Endothelial cell of umbilical vein (primary cell): ENCODE data around the gene ALDH3A2. TPM values are rescaled to one million over a fixed set of nuclear protein-coding genes. Genes with fewer than 3 reads are reported as not detected.

Experiments used
- BruUV-seq: library from RNA; stranded (reverse); fragments of 400-500 nt; replicated peaks from 2 replicates; lab custom pipeline; 2021; lab: Mats Ljungman, UMichigan
- CTCF ChIA-PET: fragments of 300-600, 350-600 bp; sonication (Branson Sonifier 250); formaldehyde crosslinking; loops from one replicate; lab custom pipeline; 2021; ENCODE audit warnings: antibody characterized with exemption, inconsistent platforms; lab: Charles Lee
- POLR2A ChIA-PET: fragments of 300-600, 350-600 bp; sonication (Branson Sonifier 250); formaldehyde crosslinking; loops from one replicate; lab custom pipeline; 2021; ENCODE audit warnings: antibody characterized with exemption, inconsistent platforms; lab: Charles Lee
- DNase-seq: peaks from one replicate; pipeline ENCODE4 v3.0.0-alpha.2; 2011; ENCODE audit warnings: low read depth, low spot score
- FAIRE-seq: peaks from 2 replicates; lab custom pipeline; 2011; peaks lifted over from hg19 to GRCh38; lab: Jason Lieb, UNC
- H2AFZ ChIP-seq: 2 replicates; pipeline ENCODE4 v1.6.0; 2012; ENCODE audit warnings: low read depth, low read length, control low read depth, inconsistent platforms
- H3K27ac ChIP-seq: 2 replicates; pipeline ENCODE4 v1.5.1; 2011; ENCODE audit warnings: low read depth, mild to moderate bottlenecking, control low read depth, low read length, moderate library complexity; ENCODE audit not compliant: insufficient read depth
- H3K27me3 ChIP-seq, 2 experiments: 2 replicates each; pipeline versions ENCODE4 v1.6.0 to v1.6.1; 2011; ENCODE audit warnings: low read length in 2 of 2, mixed read lengths in 1 of 2; ENCODE audit not compliant: control insufficient read depth in 2 of 2, insufficient read depth in 2 of 2
- H3K36me3 ChIP-seq, 2 experiments: 2 replicates in 1 of 2; 3 replicates in 1 of 2; pipeline ENCODE4 v1.5.1; 2011; ENCODE audit warnings: low read length in 2 of 2, mild to moderate bottlenecking in 1 of 2, moderate library complexity in 1 of 2; ENCODE audit not compliant: control insufficient read depth in 2 of 2, insufficient read depth in 2 of 2; ENCODE audit errors: extremely low read depth in 1 of 2
- H3K4me1 ChIP-seq: 3 replicates; pipeline ENCODE4 v1.5.1; 2011; ENCODE audit warnings: mild to moderate bottlenecking, low read length; ENCODE audit not compliant: control insufficient read depth, insufficient read depth; ENCODE audit errors: extremely low read depth
- H3K4me2 ChIP-seq: 2 replicates; pipeline ENCODE4 v1.6.1; 2011; ENCODE audit warnings: low read length, control low read depth, mixed read lengths; ENCODE audit not compliant: insufficient read depth
- H3K4me3 ChIP-seq, 3 experiments: fragments of 200-600 bp in 1 of 3; sonication (generic), shearing (Covaris generic) in 1 of 3; replicated peaks in 1 of 3; 2 replicates each; pipeline ENCODE4 v1.5.1; 2011 to 2016; ENCODE audit warnings: control low read depth in 3 of 3, low read length in 3 of 3, mild to moderate bottlenecking in 2 of 3, inconsistent platforms in 1 of 3, low read depth in 1 of 3, moderate library complexity in 1 of 3; ENCODE audit not compliant: insufficient read depth in 1 of 3
- H3K79me2 ChIP-seq: 2 replicates; pipeline ENCODE4 v1.6.0; 2012; ENCODE audit warnings: low read length, inconsistent platforms; ENCODE audit not compliant: control insufficient read depth, insufficient read depth
- H3K9ac ChIP-seq: replicated peaks from 2 replicates; pipeline ENCODE3; 2011; ENCODE audit warnings: low read length, control low read depth; ENCODE audit not compliant: insufficient read depth; ENCODE audit errors: extremely low read depth
- H3K9me1 ChIP-seq: replicated peaks from 3 replicates; pipeline ENCODE4 v1.6.0; 2011; ENCODE audit warnings: mild to moderate bottlenecking, low read length; ENCODE audit not compliant: control insufficient read depth, insufficient read depth; ENCODE audit errors: extremely low read depth
- H3K9me3 ChIP-seq: replicated peaks from 2 replicates; pipeline ENCODE4 v1.5.1; 2012; ENCODE audit warnings: low read length, inconsistent platforms; ENCODE audit not compliant: control insufficient read depth, insufficient read depth
- H4K20me1 ChIP-seq: replicated peaks from 2 replicates; pipeline ENCODE3; 2011; ENCODE audit warnings: mild to moderate bottlenecking, low read length; ENCODE audit not compliant: control insufficient read depth, insufficient read depth; ENCODE audit errors: extremely low read depth
- CTCF ChIP-seq, 2 donors: IDR thresholded peaks; 1 replicate in 1 of 2; 2 replicates in 1 of 2; pipeline ENCODE4 v1.5.1; 2011; ENCODE audit warnings: low read length in 2 of 2, mild to moderate bottlenecking in 2 of 2, moderate library complexity in 2 of 2, control low read depth in 1 of 2, inconsistent platforms in 1 of 2, low read depth in 1 of 2; ENCODE audit not compliant: insufficient read depth in 1 of 2; ENCODE audit errors: extremely low read depth in 1 of 2
- EZH2 ChIP-seq: IDR thresholded peaks from 2 replicates; pipeline ENCODE4 v1.6.1; 2012; ENCODE audit warnings: borderline replicate concordance, low read depth, mild to moderate bottlenecking, moderate library complexity, low read length, inconsistent platforms; ENCODE audit not compliant: severe bottlenecking
- FOS ChIP-seq: IDR thresholded peaks from 2 replicates; pipeline ENCODE4 v1.6.1; 2011; ENCODE audit warnings: mild to moderate bottlenecking, low read length, moderate library complexity, borderline replicate concordance; ENCODE audit not compliant: insufficient read depth
- GATA2 ChIP-seq: IDR thresholded peaks from 2 replicates; pipeline ENCODE4 v1.7.0; 2011; ENCODE audit warnings: low read depth, mild to moderate bottlenecking, moderate library complexity, mixed read lengths, low read length; ENCODE audit not compliant: insufficient read length, insufficient read depth
- JUN ChIP-seq: IDR thresholded peaks from 2 replicates; pipeline ENCODE4 v1.6.1; 2011; ENCODE audit warnings: borderline replicate concordance, low read depth; ENCODE audit not compliant: insufficient read length, insufficient read depth
- MAX ChIP-seq: IDR thresholded peaks from 2 replicates; pipeline ENCODE4 v1.6.1; 2011; ENCODE audit not compliant: insufficient read depth, insufficient read length
- MYC ChIP-seq: IDR thresholded peaks from one replicate; pipeline ENCODE4 v1.6.1; 2011; ENCODE audit warnings: mild to moderate bottlenecking, low read depth, low read length
- POLR2A ChIP-seq: IDR thresholded peaks from 2 replicates; pipeline ENCODE4 v1.6.1; 2012; ENCODE audit warnings: low read depth, mild to moderate bottlenecking, control low read depth, low read length
- POLR2AphosphoS5 ChIP-seq: IDR thresholded peaks from 2 replicates; pipeline ENCODE4 v1.6.1; 2012; ENCODE audit warnings: low read depth, mild to moderate bottlenecking, control low read depth, low read length, moderate library complexity; ENCODE audit not compliant: insufficient read depth
- dilution Hi-C: fragments of 300-500 bp; cut with MboI; formaldehyde crosslinking; loops from one replicate; pipeline ENCODE4 v1.15.0; 2019; ENCODE audit warnings: low sequenced_read_pairs; ENCODE audit not compliant: extremely low pct_ligation_motif_present
- intact Hi-C: fragments of 100-400 bp; cut with micrococcal nuclease; formaldehyde crosslinking; loops from one replicate; pipeline ENCODE4 v1.10.0; 2022
- polyA plus RNA-seq, 4 experiments: library from polyadenylated mRNA; depleted of rRNA in 3 of 4; stranded (reverse) in 3 of 4; unstranded in 1 of 4; fragments of >200 nt; gene quantifications; 2 replicates each; pipeline versions ENCODE4 v1.2.1 to v1.2.3, GENCODE V29; 2011 to 2012; ENCODE audit warnings: missing spikeins in 1 of 4
- total RNA-seq: library from RNA; stranded (reverse); gene quantifications from 2 replicates; pipeline ENCODE4 v1.2.3, GENCODE V29; 2021

ALDH3A2 gene
- total and polyA plus RNA-seq, 2 donors (not counting 3 experiments of a cell fraction or from before 2014, with no cell fraction given), result 16.7 to 36.5 TPM

GRCh38 chr17:19671433-19671832 is 22.9 kb downstream of the ALDH3A2 start:
- DNase-seq, result no peak
- Histone ChIP-seq H4K20me1 (no peaks in the 10 kb centered on the region), H3K9ac (no peak overlapping the region), H3K4me1 (no peaks in the 10 kb centered on the region), H3K9me3 (no peaks in the 10 kb centered on the region), H3K4me2 (no peak overlapping the region), H3K27ac (no peak overlapping the region), H3K27me3 (no peaks in the 10 kb centered on the region), H3K36me3 (peaks cover 2% of the 10 kb centered on the region in 2 experiments), H3K4me3 (no peak overlapping the region), H3K9me1 (no peaks in the 10 kb centered on the region), H3K79me2 (no peaks in the 10 kb centered on the region), H2AFZ (no peak overlapping the region)
- TF ChIP-seq POLR2AphosphoS5 (no peak), POLR2A (no peak), MYC (no peak), FOS (no peak), EZH2 (no peak), GATA2 (no peak), CTCF (IDR thresholded peaks at IDR 0.05; ENCODE audit: extremely low read depth in 1 of 2, insufficient read depth in 1 of 2, low read depth in 1 of 2, low read length in 2 of 2) (no peak), MAX (no peak), JUN (no peak)
- intact Hi-C loops (no loop called here), dilution Hi-C loops (no loop called here)
- POLR2A ChIA-PET, result interaction anchor here (0.6 kb wide), 1 partner anchor 185 kb away, joined by 4 read pairs; no protein-coding TSS in a partner anchor
- BruUV-seq, result no TSS peak
- FAIRE-seq, result no peak
- CTCF ChIA-PET, result interaction anchor here (1.3 to 3.1 kb wide), 8 partner anchors 13 to 158 kb away, joined by 3 to 14 read pairs (median 7); partner anchors contain the start of gene ALDH3A2
